Stimulated activated CD8-positive, alpha-beta memory T cell treated with anti-CD3 and anti-CD28 coated beads, Interleukin-15, amount 100 ng/mL, for 4 hours (primary cell): Measurements from ENCODE around the gene ALOX12.
"Not testable (repeated sequence)": the region's sequence is repeated elsewhere in the genome, so short reads cannot be mapped to it uniquely, and the experiment has no call there.

Source experiments
- DNase-seq, 2 donors: peaks; one replicate each; pipeline ENCODE4 v3.0.0-alpha.2; 2020; ENCODE audit warnings: low read depth in 2 of 2

Gene ALOX12

GRCh38 chr17:6995500-6996255, at the start of gene ALOX12:
TSS of gene ALOX12 (plus strand) at chr17:6996049. CDS start at chr17:6996118, 69 bp downstream.
- no peak for DNase-seq

- no peak for DNase-seq
Measured at GRCh38 chr17:6947745-6948144, 48.1 kb upstream of the ALOX12 start.

- no peak for DNase-seq
Measured at GRCh38 chr17:6948562-6948961, 47.3 kb upstream of the ALOX12 start.

- no peak for DNase-seq
Measured at GRCh38 chr17:6948976-6949375, 46.9 kb upstream of the ALOX12 start.

GRCh38 chr17:6950938-6951337, 44.9 kb upstream of the ALOX12 start:
- not testable (repeated sequence) for DNase-seq

GRCh38 chr17:6953689-6954088, 42.2 kb upstream of the ALOX12 start:
- no peak for DNase-seq

- no peak for DNase-seq
Measured at GRCh38 chr17:6959700-6960099, 36.1 kb upstream of the ALOX12 start.

GRCh38 chr17:6969323-6969726, 26.5 kb upstream of the ALOX12 start:
- no peak for DNase-seq

- no peak for DNase-seq
Measured at GRCh38 chr17:6970992-6971391, 24.9 kb upstream of the ALOX12 start.

- not testable (repeated sequence) for DNase-seq
Measured at GRCh38 chr17:6979440-6979839, 16.4 kb upstream of the ALOX12 start.

GRCh38 chr17:6981426-6981825, 14.4 kb upstream of the ALOX12 start:
- no peak for DNase-seq

- DNase-seq = no peak
Measured at GRCh38 chr17:6985266-6985665, 10.6 kb upstream of the ALOX12 start.

- DNase-seq = no peak
Measured at GRCh38 chr17:6986676-6987075, 9.2 kb upstream of the ALOX12 start.

- no peak for DNase-seq
Measured at GRCh38 chr17:6989779-6990178, 6.1 kb upstream of the ALOX12 start.

- DNase-seq = not testable (repeated sequence)
Measured at GRCh38 chr17:6993613-6994056, 2.2 kb upstream of the ALOX12 start.

- no peak for DNase-seq
Measured at GRCh38 chr17:6994118-6994598, 1.7 kb upstream of the ALOX12 start.

- no peak for DNase-seq
Measured at GRCh38 chr17:6994666-6995256, 1.1 kb upstream of the ALOX12 start.

- no peak for DNase-seq
Measured at GRCh38 chr17:6996256-6997011, 585 bp downstream of the ALOX12 start.

- no peak for DNase-seq
Measured at GRCh38 chr17:6997171-6997570, 1.3 kb downstream of the ALOX12 start.

- DNase-seq = no peak
Measured at GRCh38 chr17:6998855-6999508, 3.1 kb downstream of the ALOX12 start.

GRCh38 chr17:7001318-7001961, 5.6 kb downstream of the ALOX12 start:
- DNase-seq = no peak
